Measurements from ENCODE around the gene PLIN5.
"Not testable (repeated sequence)": the region's sequence is repeated elsewhere in the genome, so short reads cannot be mapped to it uniquely, and the experiment has no call there.

The PLIN5 gene

GRCh38 chr19:4568886-4569285 lies 33.9 kb upstream of the PLIN5 start:
- in situ Hi-C loops (cut with HindIII; ENCODE audit: low sequenced_read_pairs), result no loop called here

GRCh38 chr19:4567584-4568071 lies 32.6 kb upstream of the PLIN5 start:
- in situ Hi-C loops (cut with HindIII; ENCODE audit: low sequenced_read_pairs), result no loop called here

GRCh38 chr19:4566402-4567051 lies 31.5 kb upstream of the PLIN5 start:
- in situ Hi-C loops (cut with HindIII; ENCODE audit: low sequenced_read_pairs), result no loop called here

GRCh38 chr19:4563562-4563961 lies 28.5 kb upstream of the PLIN5 start:
- in situ Hi-C loops (cut with HindIII; ENCODE audit: low sequenced_read_pairs), result not testable (repeated sequence)

GRCh38 chr19:4562085-4562484 lies 27.1 kb upstream of the PLIN5 start:
- in situ Hi-C loops (cut with HindIII; ENCODE audit: low sequenced_read_pairs), result not testable (repeated sequence)

GRCh38 chr19:4559569-4559968 lies 24.5 kb upstream of the PLIN5 start, which contains the start of gene SEMA6B:
SEMA6B (minus strand) TSS chr19:4559684; CDS start chr19:4558457, 1,227 bp downstream.
- in situ Hi-C loops (cut with HindIII; ENCODE audit: low sequenced_read_pairs), result no loop called here

- in situ Hi-C loops (cut with HindIII; ENCODE audit: low sequenced_read_pairs), result no loop called here
Observed at GRCh38 chr19:4557971-4558941, 23.2 kb upstream of the PLIN5 start.

GRCh38 chr19:4557144-4557970 lies 22.3 kb upstream of the PLIN5 start:
- in situ Hi-C loops (cut with HindIII; ENCODE audit: low sequenced_read_pairs), result no loop called here

- in situ Hi-C loops (cut with HindIII; ENCODE audit: low sequenced_read_pairs), result no loop called here
Observed at GRCh38 chr19:4556597-4557127, 21.6 kb upstream of the PLIN5 start.

- in situ Hi-C loops (cut with HindIII; ENCODE audit: low sequenced_read_pairs), result no loop called here
Observed at GRCh38 chr19:4555657-4556561, 20.9 kb upstream of the PLIN5 start.

- in situ Hi-C loops (cut with HindIII; ENCODE audit: low sequenced_read_pairs), result no loop called here
Observed at GRCh38 chr19:4554717-4555116, 19.7 kb upstream of the PLIN5 start.

GRCh38 chr19:4553775-4554174 lies 18.8 kb upstream of the PLIN5 start:
- in situ Hi-C loops (cut with HindIII; ENCODE audit: low sequenced_read_pairs), result no loop called here

- in situ Hi-C loops (cut with HindIII; ENCODE audit: low sequenced_read_pairs), result no loop called here
Observed at GRCh38 chr19:4553092-4553695, 18.2 kb upstream of the PLIN5 start.

- in situ Hi-C loops (cut with HindIII; ENCODE audit: low sequenced_read_pairs), result no loop called here
Observed at GRCh38 chr19:4552525-4552819, 17.4 kb upstream of the PLIN5 start.

GRCh38 chr19:4550479-4551050 lies 15.5 kb upstream of the PLIN5 start:
- in situ Hi-C loops (cut with HindIII; ENCODE audit: low sequenced_read_pairs), result no loop called here

- in situ Hi-C loops (cut with HindIII; ENCODE audit: low sequenced_read_pairs), result no loop called here
Observed at GRCh38 chr19:4550018-4550417, 15.0 kb upstream of the PLIN5 start.

GRCh38 chr19:4548238-4548584 lies 13.2 kb upstream of the PLIN5 start:
- in situ Hi-C loops (cut with HindIII; ENCODE audit: low sequenced_read_pairs), result no loop called here

GRCh38 chr19:4547303-4548237 lies 12.5 kb upstream of the PLIN5 start:
- in situ Hi-C loops (cut with HindIII; ENCODE audit: low sequenced_read_pairs), result no loop called here

Data from DLD1 (cell line).